Osteoblast (primary cell): ENCODE results near the gene MAN2A1. TPM values are rescaled to one million over a fixed set of nuclear protein-coding genes. Genes with fewer than 3 reads are reported as not detected.

Source experiments
- DNase-seq: peaks from one replicate; pipeline ENCODE4 v3.0.0; 2011; ENCODE audit warnings: low spot score, mixed read lengths; ENCODE audit not compliant: insufficient read length; ENCODE audit errors: missing footprints
- H2AFZ ChIP-seq: 2 replicates; pipeline ENCODE4 v1.6.0; 2011; ENCODE audit warnings: mild to moderate bottlenecking, low read length
- H3K27ac ChIP-seq: 2 replicates; pipeline ENCODE4 v1.5.1; 2011; ENCODE audit warnings: mild to moderate bottlenecking, low read depth, low read length, moderate library complexity
- H3K27me3 ChIP-seq: 2 replicates; pipeline ENCODE4 v1.6.0; 2012; ENCODE audit warnings: mild to moderate bottlenecking, control low read depth, inconsistent platforms, low read length, moderate library complexity; ENCODE audit not compliant: insufficient read depth
- H3K36me3 ChIP-seq: 2 replicates; pipeline ENCODE4 v1.5.1; 2011; ENCODE audit warnings: mild to moderate bottlenecking, low read length, control low read depth, moderate library complexity; ENCODE audit not compliant: insufficient read depth
- H3K4me1 ChIP-seq: 2 replicates; pipeline ENCODE4 v1.5.1; 2011; ENCODE audit warnings: mild to moderate bottlenecking, low read length, control low read depth, moderate library complexity; ENCODE audit not compliant: insufficient read depth
- H3K4me2 ChIP-seq: 2 replicates; pipeline ENCODE4 v1.6.0; 2011; ENCODE audit warnings: mild to moderate bottlenecking, low read length; ENCODE audit not compliant: insufficient read depth
- H3K4me3 ChIP-seq: fragments of 200-600 bp; sonication (generic); 3 replicates; pipeline ENCODE4 v1.5.1; 2012; ENCODE audit warnings: mild to moderate bottlenecking, low read length, inconsistent platforms; ENCODE audit not compliant: insufficient read depth
- H3K79me2 ChIP-seq: 2 replicates; pipeline ENCODE4 v1.6.0; 2012; ENCODE audit warnings: mild to moderate bottlenecking, low read length, control low read depth, inconsistent platforms; ENCODE audit not compliant: insufficient read depth
- H3K9me3 ChIP-seq: 2 replicates; pipeline ENCODE4 v1.5.1; 2011; ENCODE audit warnings: low read depth, low read length, control low read depth
- H4K20me1 ChIP-seq: 2 replicates; pipeline ENCODE4 v1.6.0; 2012; ENCODE audit warnings: mild to moderate bottlenecking, low read length, control low read depth; ENCODE audit not compliant: insufficient read depth
- CTCF ChIP-seq: IDR thresholded peaks from 2 replicates; pipeline ENCODE4 v1.5.1; 2011; ENCODE audit warnings: mild to moderate bottlenecking, low read depth, low read length, moderate library complexity; ENCODE audit errors: extremely low read depth
- total RNA-seq: library from RNA; depleted of rRNA; stranded (reverse); fragments of >200 nt; gene quantifications from 2 replicates; pipeline ENCODE4 v1.2.3, GENCODE V29; 2012

Gene MAN2A1
- total RNA-seq, 1 donor = 81.8 TPM

- H3K27me3 ChIP-seq = peaks cover 19% of the 10 kb centered on the region
- H4K20me1 ChIP-seq = no peaks in the 10 kb centered on the region
- no peaks in the 10 kb centered on the region for H3K4me1 ChIP-seq
- no peak overlapping the region for H3K27ac ChIP-seq
- no peak overlapping the region for H3K4me3 ChIP-seq
- H3K79me2 ChIP-seq = no peaks in the 10 kb centered on the region
- DNase-seq = no peak
- H2AFZ ChIP-seq = no peak overlapping the region
- no peak for TF ChIP-seq CTCF
- H3K36me3 ChIP-seq = no peaks in the 10 kb centered on the region
- H3K4me2 ChIP-seq = no peak overlapping the region
- no peaks in the 10 kb centered on the region for H3K9me3 ChIP-seq
These were observed 12.8 kb upstream of the MAN2A1 start for GRCh38 chr5:109676920-109677319.

GRCh38 chr5:109678447-109678846 is 11.3 kb upstream of the MAN2A1 start:
- H3K79me2 ChIP-seq = no peaks in the 10 kb centered on the region
- no peaks in the 10 kb centered on the region for H3K36me3 ChIP-seq
- H2AFZ ChIP-seq = no peak overlapping the region
- H3K4me2 ChIP-seq = no peak overlapping the region
- DNase-seq = no peak
- H3K27me3 ChIP-seq = peaks cover 11% of the 10 kb centered on the region
- H3K4me3 ChIP-seq = no peak overlapping the region
- no peak for TF ChIP-seq CTCF
- no peaks in the 10 kb centered on the region for H3K9me3 ChIP-seq
- H3K27ac ChIP-seq = no peak overlapping the region
- no peaks in the 10 kb centered on the region for H4K20me1 ChIP-seq
- H3K4me1 ChIP-seq = no peaks in the 10 kb centered on the region

- no peak overlapping the region for H3K4me3 ChIP-seq
These were observed 8.0 kb upstream of the MAN2A1 start for GRCh38 chr5:109681763-109682162.

GRCh38 chr5:109682383-109682782 is 7.3 kb upstream of the MAN2A1 start:
- Histone ChIP-seq H2AFZ (no peak overlapping the region), H3K4me3 (no peak overlapping the region), H4K20me1 (no peaks in the 10 kb centered on the region), H3K4me1 (no peaks in the 10 kb centered on the region), H3K4me2 (no peak overlapping the region), H3K27ac (no peak overlapping the region), H3K79me2 (no peaks in the 10 kb centered on the region), H3K36me3 (no peaks in the 10 kb centered on the region), H3K27me3 (no peaks in the 10 kb centered on the region), H3K9me3 (no peaks in the 10 kb centered on the region)
- no peak for TF ChIP-seq CTCF
- no peak for DNase-seq

More at GRCh38 chr5:109681763-109682162, 8.0 kb upstream of the MAN2A1 start:
- Histone ChIP-seq H2AFZ (no peak overlapping the region), H3K27me3 (no peaks in the 10 kb centered on the region), H3K4me2 (no peak overlapping the region), H3K4me1 (no peaks in the 10 kb centered on the region), H3K36me3 (no peaks in the 10 kb centered on the region), H3K9me3 (no peaks in the 10 kb centered on the region), H3K27ac (no peak overlapping the region), H3K79me2 (no peaks in the 10 kb centered on the region), H4K20me1 (no peaks in the 10 kb centered on the region)
- DNase-seq = no peak
- no peak for TF ChIP-seq CTCF
